ENCODE data around the gene NMRK1. TPM values are rescaled to one million over a fixed set of nuclear protein-coding genes. Genes with fewer than 3 reads are reported as not detected.

The NMRK1 gene
- total RNA-seq, 1 donor from 2014 or later, result 13.8 TPM

GRCh38 chr9:75104607-75105006, 16.7 kb upstream of the NMRK1 start:
- Histone ChIP-seq H3K27ac (replicated peaks) (no peak overlapping the region), H3K4me1 (peaks cover 63% of the 10 kb centered on the region)

DNA sequence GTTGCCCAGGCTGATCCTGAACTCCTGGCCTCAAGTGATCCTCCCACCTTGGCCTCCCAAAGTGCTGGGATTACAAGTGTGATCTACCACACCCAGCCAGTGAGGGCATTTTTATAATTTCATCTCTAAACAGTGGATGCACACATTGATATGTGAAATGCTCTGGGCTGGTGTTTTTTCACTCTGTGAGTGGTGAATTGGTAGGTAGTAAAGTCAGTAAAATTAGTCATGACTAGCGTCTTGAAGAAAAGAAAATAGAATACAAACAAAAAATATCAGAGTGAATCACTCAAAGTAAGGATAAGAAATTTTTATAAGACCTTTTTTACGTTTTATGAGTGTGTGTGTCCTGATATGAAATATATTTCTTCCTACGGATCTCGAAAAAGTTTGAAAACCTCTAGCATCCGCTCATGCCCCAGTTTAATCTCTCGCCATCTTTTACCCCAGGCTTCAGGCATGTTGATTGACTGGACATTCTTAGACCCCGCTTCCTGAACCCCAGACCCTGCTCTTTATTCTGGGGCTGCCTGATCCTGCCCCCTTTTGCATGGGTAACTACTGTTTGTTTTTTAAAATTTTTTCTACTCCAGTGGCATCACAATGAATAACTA, 14.3 kb upstream of the NMRK1 start:
- DNase-seq, result no peak
- Histone ChIP-seq H3K27me3 (ENCODE audit: low read depth) (no peaks in the 10 kb centered on the region), H3K4me1 (peaks cover 59% of the 10 kb centered on the region), H3K36me3 (no peaks in the 10 kb centered on the region), H3K27ac (replicated peaks) (no peak overlapping the region), H3K4me3 (no peak overlapping the region), H3K9me3 (replicated peaks) (no peaks in the 10 kb centered on the region)
- no peak for TF ChIP-seq CTCF (IDR thresholded peaks at IDR 0.05; ENCODE audit: borderline replicate concordance)
- intact Hi-C loops (cut with micrococcal nuclease), result no loop called here

More at GRCh38 chr9:75104607-75105006, 16.7 kb upstream of the NMRK1 start:
- Histone ChIP-seq H3K4me3 (no peak overlapping the region), H3K36me3 (no peaks in the 10 kb centered on the region), H3K27me3 (ENCODE audit: low read depth) (no peaks in the 10 kb centered on the region), H3K9me3 (replicated peaks) (no peaks in the 10 kb centered on the region)
- intact Hi-C loops (cut with micrococcal nuclease), result no loop called here
- no peak for DNase-seq
- no peak for TF ChIP-seq CTCF (IDR thresholded peaks at IDR 0.05; ENCODE audit: borderline replicate concordance)

DNA sequence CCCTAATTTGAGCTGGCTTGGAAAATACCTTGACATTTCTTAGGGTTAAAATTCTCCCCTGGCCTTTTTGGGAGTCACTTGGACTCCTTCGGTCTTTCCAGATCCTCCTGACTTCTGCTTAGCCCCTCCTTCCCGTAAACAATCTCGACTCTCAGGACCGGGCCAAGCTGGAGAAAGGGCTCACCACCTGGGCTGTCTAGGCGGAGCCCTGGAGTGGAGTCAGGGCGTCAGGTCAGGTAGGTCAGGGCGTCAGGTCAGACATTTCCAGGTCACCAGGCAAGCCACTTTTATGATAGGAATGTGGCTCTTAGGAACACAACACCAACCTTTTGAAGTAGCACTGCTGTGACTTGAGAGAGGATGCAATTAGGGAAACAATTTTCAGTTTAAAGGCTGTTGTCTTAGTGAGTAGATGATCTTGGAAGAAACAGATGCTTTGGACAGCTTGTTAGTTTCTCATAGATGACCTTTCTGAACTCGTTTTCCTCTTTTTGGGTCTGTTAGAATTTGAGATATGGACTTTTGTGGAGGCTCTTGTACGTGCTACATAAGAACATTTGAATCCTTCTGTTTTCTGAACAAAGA, 13.1 kb upstream of the NMRK1 start:
- DNase-seq, result no peak
- Histone ChIP-seq H3K27me3 (ENCODE audit: low read depth) (no peaks in the 10 kb centered on the region), H3K9me3 (replicated peaks) (no peaks in the 10 kb centered on the region), H3K27ac (replicated peaks) (peak overlapping the region; percentile 4), H3K4me3 (no peak overlapping the region), H3K4me1 (peaks cover 64% of the 10 kb centered on the region), H3K36me3 (no peaks in the 10 kb centered on the region)
- no peak for TF ChIP-seq CTCF (IDR thresholded peaks at IDR 0.05; ENCODE audit: borderline replicate concordance)
- intact Hi-C loops (cut with micrococcal nuclease), result no loop called here

DNA sequence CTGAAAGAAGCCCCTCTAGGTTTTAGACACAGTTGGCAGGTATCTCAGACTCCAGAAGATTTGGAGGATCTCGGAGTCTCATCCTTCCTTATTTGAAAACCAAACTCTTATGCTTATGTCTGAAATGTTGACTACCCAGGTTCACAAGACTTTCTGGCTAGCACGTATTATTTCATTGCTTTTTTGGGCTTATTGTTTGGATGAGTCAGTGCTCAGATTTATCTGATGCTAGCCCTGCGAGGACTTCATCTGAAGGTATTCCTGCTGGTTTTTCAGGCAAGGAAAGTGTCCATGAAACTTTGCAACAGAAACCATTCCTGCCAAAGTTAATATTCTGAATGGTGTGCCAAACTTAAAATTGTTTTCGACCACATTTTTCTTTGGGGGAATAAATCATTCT, 8.8 kb upstream of the NMRK1 start:
- Histone ChIP-seq H3K27me3 (ENCODE audit: low read depth) (no peaks in the 10 kb centered on the region), H3K27ac (replicated peaks) (no peak overlapping the region), H3K4me3 (no peak overlapping the region), H3K9me3 (replicated peaks) (no peaks in the 10 kb centered on the region), H3K4me1 (peaks cover 79% of the 10 kb centered on the region), H3K36me3 (no peaks in the 10 kb centered on the region)
- no peak for TF ChIP-seq CTCF (IDR thresholded peaks at IDR 0.05; ENCODE audit: borderline replicate concordance)
- no peak for DNase-seq
- intact Hi-C loops (cut with micrococcal nuclease), result no loop called here

DNA sequence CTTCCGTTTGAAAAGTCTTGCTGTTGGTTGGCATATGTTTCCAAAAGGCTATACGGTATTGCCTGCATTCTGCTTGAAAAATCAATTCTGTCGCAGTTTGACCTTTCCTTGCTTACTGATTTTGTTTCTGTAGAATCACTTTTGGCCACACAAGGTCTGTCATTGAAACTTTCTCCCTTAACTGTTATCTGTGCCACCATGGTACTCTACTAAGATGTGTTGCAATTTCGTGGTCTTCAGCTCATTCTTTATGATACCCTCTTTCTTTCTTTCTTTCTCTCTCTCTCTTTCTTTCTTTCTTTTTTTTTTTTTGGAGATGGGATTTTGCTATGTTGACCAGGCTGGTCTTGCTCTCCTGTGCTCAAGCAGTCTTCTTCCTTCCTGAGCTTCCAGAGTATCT, 4.8 kb upstream of the NMRK1 start:
- H3K27ac ChIP-seq (replicated peaks), result no peak overlapping the region
- no peak overlapping the region for H3K4me3 ChIP-seq
- no peak for TF ChIP-seq CTCF (IDR thresholded peaks at IDR 0.05; ENCODE audit: borderline replicate concordance)
- intact Hi-C loops (cut with micrococcal nuclease), result no loop called here
- no peaks in the 10 kb centered on the region for H3K27me3 ChIP-seq (ENCODE audit: low read depth)
- H3K36me3 ChIP-seq, result no peaks in the 10 kb centered on the region
- H3K9me3 ChIP-seq (replicated peaks), result no peaks in the 10 kb centered on the region
- peaks cover 83% of the 10 kb centered on the region for H3K4me1 ChIP-seq
- no peak for DNase-seq

All from left ventricle myocardium inferior (tissue), 1 donor.